NCI-H446 (cell line): Measurements from ENCODE around the gene ADTRP.

Experiments
- DNase-seq, 2 experiments: peaks; one replicate each; lab custom pipeline; 2025; lab: John Stamatoyannopoulos, UW

Gene ADTRP

GRCh38 chr6:11755725-11756124 lies 22.9 kb downstream of the ADTRP start:
- DNase-seq: no peak

- DNase-seq: no peak
Measured at GRCh38 chr6:11754625-11755271, 23.9 kb downstream of the ADTRP start.

GRCh38 chr6:11753798-11754197 lies 24.8 kb downstream of the ADTRP start:
- DNase-seq: no peak

DNA sequence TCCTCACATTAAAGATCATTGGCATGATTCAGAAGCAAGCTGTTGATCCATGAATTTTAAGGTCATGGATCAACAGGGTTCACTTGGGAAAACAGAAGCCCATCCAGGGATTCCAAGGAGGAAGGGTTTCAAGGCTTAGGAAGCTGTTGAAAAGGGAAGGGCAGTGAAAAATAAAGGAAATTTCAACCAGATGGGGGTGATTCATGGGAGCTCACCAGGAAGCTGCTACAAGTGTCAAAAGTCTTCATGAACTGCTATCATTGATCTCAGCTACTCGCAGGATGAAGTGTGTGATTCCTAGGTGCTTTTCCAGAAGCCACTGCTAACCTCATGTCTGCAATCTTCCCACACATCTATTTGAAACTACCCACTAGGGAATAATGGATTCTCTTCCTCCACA lies 26.2 kb downstream of the ADTRP start:
- DNase-seq: no peak

DNA sequence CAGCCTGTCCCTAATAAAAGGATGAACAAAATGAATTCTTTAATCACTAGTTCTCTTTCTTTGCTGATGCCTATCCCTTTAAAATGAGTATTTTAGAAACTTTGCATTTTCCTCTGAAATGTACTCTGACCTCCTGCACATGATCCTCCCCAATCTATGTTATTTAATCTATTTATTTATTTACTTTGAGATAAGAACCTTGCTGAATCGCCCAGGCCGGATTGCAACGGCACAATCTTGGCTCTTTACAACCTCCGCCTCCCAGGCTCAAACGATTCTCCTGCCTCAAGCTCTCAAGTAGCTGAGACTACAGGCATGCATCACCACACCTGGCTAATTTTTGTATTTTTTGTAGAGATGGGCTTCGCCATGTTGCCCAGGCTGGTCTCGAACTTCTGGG lies 27.9 kb downstream of the ADTRP start:
- no peak for DNase-seq

DNA sequence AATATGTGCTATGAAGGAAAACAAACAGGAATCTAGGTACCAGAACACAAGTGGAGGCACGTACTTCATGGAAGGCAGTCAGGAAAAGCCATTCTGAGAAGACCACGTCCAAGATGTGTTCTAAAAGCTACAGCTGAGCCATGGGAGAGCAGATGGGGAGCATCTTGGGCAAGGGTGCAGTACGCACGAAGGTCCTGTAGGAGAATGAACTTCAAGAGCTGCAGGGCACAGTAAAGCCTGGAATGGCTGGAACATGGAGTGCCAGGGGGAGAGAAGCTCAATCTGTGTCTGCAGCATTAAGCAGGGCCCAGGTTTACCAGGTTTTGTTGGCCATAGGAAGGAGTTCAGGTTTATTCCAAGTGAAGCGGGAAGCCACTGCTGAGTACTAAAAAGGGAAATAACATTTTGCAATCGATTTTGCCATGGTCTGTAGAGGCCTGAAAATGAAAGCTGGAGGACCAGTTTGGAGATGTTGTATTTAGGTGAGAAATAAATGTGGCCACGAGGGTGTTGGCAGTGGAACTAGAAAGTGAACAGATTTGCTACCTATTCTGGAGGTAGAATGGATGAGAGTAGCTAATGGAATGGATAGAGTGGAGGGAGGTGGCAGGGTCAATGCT lies 29.9 kb downstream of the ADTRP start:
- DNase-seq: no peak

DNA sequence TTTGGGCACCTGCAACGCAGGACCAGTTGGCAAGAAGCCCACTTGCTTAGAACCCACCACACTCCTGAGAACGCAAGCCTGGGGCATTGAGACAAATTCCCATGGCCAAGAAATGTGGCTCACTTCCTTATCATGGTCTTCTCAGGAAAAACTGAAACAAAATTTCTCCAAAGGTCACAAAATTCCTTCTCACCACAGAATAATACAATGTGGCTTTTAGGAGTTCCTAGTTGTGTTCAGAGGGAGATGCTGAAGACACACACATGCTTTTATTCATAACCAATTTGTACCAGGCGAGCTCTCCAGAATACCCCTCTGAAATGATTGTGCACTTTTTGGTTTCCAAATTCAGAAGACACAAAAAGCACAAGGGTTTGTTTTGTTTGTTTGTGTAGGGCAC lies 31.6 kb downstream of the ADTRP start:
- DNase-seq: no peak

DNA sequence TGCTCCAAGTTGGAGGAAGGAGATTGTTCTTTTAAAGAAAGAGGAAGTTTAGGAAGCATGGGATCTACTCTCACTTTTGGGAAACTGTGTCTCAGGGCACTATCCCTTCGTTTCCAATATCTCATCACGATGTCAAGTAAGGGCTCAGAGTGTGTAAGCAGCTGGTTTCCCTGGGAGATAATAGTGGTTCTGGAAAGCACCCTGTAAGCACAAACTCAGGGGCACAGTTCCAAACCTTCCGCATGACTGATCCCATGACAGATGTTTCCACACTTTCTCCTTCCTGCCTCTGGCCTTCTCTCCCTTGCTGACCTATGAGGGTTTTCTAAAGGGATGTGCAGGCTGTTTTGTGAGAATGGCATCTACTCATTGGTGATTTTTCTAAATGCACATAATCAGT lies 33.9 kb downstream of the ADTRP start:
- peak in 1 of 2 experiments; percentile 49 for DNase-seq

- DNase-seq: no peak
Measured at GRCh38 chr6:11744101-11744500, 34.5 kb downstream of the ADTRP start.

- no peak for DNase-seq
Measured at GRCh38 chr6:11740875-11741274, 37.7 kb downstream of the ADTRP start.

DNA sequence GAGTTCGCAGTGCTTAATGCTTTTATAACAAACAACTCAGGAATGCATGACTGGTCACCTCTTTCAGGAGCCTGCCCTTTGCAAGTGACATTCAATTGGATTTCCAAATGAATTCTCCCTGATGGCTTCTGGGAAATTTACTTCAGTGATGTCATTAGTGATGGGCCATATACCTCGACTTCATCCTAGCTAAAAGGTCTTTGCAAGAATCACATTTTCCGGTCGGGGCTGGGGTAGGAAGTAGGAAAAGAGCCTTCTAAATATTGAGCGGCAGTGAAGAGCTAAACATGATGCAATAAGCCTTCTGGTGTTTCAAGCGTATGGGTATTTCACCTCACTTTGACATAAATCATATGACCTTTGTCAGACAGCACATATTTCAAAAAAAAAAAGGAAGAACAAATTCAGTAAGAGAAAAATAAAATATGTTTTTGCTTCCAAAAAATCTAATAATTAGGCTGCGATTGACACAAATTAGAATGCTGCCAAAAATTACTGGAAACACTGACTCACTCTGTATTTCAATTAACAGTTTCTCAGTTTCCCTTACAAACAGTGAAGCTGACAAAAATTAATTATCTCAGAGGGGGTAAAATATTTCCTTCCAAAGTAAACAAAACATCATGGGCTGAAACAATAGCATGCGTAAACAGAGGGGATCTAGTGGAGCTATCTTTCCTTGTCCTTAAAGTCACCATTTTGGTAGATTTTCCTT lies 39.8 kb downstream of the ADTRP start:
- no peak for DNase-seq

- no peak for DNase-seq
Measured at GRCh38 chr6:11738234-11738633, 40.4 kb downstream of the ADTRP start.

DNA sequence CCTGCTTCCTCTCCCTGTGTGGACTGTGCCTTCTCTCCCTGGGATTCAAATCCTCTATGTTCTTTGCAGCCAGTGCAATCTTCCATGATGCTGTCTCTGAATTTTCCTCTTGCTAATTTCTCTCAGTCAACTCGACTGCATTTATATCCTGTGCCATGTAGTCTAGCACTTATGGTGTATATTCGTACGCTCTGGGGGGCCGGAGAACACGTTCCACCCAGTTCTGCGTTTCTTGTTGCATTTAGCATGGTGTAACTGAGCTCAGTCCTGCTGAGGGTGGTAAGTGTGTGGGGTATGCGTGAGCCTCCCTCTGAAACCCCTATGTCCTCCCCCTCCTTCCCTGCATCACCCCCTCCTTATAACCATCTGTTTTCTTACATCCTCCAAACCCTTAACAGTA lies 42.0 kb downstream of the ADTRP start:
- no peak for DNase-seq

DNA sequence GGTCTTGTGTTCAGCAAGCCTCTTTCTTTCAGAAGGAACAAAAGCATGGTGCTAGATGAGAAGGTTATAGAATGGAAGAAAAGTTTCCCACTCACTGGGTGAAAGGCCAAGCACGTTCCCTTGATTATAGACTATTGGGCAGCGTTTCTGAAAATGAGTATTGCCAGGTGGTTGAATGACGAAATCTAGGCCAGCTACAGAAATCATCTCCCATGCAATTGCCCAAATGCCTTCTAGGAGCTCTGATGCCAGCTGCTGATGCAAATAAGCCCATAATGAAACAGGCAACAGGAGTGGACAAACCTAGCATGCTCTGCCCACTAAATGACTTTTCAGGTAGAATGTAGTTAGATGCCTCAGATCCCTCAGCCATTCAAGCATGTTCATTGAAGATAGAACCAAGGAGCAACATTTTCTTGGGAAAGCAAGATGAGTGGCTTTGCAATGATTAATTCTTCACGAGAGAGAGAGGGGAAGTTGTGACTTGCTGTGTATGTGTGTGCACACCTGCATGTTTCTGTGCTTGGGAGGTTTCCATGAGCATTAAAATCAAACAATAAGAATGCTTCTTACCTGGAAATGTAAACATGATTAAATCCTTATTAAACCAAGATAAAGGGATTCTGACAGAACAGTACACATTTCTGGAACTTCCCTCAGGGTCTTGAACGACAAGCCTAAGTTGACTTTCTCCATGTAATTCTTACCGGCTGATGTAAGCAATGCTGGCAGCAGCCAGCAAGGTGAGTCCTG lies 43.6 kb downstream of the ADTRP start:
- DNase-seq: no peak

DNA sequence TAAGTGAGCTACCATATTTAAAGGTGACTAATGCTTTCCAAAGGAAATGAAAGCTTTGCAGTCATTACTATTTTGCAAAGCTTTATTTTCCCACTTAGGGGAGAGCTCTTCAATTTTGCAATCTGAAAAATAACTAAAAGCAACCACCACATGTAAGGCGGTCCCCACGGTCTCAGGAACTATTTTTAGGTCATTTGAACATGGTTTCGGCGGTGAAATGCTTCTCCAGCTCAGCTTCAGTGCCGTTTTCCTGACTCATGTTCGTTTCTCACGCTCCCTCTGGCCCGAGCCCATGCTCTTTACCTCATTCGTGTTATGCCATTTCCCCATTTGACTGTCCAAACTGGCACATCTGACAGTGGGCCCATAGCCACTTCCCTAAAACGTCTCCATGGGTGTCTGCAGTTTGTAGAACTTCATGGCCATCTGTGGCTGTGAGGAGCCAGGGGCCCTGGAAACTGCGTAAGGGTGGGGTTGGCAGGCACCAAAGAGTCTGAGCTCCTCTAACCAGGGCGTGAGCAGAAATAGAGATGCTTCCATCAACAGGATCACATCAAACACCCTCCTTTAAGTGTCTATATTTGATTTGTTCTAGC lies 46.5 kb downstream of the ADTRP start:
- DNase-seq: peak in 1 of 2 experiments; percentile 16

DNA sequence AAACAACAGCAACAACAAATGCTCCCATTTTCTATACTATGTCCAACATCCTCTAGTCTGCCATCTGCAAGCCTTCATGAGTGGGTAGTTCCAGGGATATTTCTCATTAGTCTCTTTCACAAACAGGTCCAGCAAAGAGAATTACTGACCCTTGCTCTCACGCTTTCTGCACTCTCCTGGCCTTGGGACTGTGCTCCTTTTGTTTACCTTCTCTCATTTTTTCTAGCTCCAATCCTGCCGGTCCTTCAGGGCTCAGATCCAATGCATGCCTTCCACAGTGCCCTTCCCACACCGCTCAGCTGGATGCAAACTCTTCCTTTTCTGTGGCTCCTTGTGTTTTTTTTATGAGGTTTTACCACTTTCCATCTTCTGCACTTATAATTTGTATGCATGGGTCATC lies 47.2 kb downstream of the ADTRP start:
- DNase-seq: no peak

DNA sequence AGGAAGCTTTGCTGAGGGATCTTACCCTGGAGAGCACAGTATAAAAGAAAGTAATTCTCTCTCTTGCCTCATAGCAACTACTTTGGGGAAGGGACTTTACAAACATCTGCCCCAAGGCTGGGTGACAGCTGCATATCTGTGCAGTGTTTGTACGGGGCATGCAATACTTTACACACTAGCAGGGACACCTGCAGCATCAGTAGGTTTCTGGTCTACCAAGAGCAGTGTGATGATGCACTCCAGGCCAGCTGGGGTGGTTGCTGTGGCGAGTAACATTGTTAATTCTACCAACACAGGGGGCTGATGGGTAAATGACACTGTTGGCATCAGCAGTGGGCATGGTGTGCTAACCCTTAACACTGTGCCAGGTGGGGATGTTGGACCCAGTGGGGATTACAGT lies 48.0 kb downstream of the ADTRP start:
- DNase-seq: no peak

GRCh38 chr6:11729076-11729475 lies 49.5 kb downstream of the ADTRP start:
- no peak for DNase-seq

DNA sequence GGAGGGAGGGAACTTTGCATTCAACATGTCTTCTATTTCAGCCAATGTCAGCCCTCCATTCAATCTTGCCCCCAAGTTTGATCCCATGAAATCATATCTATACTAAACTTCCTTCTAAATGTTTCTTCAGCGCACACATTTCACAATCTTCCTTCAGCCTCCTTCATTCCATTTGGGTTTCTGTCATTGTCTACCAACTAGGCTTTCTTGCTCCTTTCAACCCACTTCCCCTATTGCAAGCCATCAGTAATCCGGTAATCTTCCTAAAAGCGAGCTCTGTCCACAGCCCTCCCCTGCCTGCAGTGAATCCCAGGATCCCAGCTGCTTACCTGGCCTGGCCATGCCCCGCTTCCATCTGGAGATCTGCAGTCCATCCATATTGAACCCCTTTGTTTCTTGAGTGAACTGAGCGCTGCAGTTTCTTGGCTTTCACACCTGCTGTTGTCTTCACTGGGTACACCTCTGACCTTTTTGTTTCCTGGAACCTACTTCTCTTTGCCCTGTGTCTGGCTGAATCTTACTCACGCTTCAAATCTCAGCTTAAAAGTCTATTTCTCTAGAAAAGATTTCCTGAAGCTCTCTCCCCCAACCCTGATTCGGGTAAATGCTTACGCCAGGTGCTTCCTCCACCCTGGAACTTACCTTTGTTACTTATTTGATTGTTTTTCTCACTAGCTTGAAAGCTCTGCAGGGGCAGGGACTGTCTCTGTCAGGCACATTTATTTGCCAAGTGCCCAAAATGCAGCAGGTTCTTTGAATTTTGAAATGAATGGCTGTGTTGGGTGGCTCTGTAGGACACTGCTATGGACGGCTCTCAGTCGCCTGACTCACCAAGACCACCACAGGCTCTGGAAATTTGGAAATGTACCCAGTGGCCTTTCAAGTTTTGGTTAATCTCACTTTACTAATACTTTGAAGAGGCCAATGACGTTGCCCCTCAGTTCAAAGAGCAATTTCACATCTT lies 50.3 kb downstream of the ADTRP start:
- DNase-seq: no peak

DNA sequence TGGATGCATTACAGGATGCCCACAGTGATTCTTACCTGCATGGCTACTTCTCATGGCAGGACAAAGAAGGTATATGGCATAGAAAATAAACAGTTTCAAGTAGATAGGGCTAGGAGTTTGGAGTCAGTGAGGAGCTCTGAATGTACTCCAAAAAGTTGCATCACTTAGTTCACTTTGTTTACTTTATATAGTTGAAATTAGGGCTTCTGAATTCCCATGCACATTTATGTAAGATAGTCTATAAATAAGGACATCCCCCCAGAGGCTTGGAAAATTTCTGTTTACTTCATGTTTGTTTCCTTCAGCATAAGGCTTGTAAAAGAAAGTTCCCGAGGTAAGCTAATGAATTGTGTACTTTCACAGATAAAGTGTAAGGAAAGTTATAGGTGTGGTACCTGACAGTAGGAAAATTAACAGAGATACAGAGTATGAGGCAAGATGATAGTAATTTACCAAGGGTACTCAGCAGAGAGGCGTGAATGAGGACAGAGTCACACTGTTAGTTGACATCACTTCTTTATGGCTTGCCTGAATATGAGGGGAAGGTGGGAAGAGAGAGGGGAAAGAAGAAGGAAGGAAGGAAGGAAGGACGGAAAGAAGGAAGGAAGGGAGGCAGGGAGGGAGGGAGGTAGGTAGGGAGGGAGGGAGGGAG lies 51.1 kb downstream of the ADTRP start:
- no peak for DNase-seq

- DNase-seq: no peak
Measured at GRCh38 chr6:11724286-11724685, 54.3 kb downstream of the ADTRP start.
